ENCODE data around the gene GLMP. TPM values are rescaled to one million over a fixed set of nuclear protein-coding genes. Genes with fewer than 3 reads are reported as not detected.

The GLMP gene
- 55.3 and 55.4 TPM in 2 replicates for total RNA-seq

- no peak for TF ChIP-seq CTCF (IDR thresholded peaks at IDR 0.05; ENCODE audit: insufficient read depth, low read depth, low read length)
- peak; percentile 67 for DNase-seq (ENCODE audit: low read depth)
These were observed at the start of gene GLMP for GRCh38 chr1:156295391-156295947. GLMP (minus strand) TSS chr1:156295679; CDS start chr1:156295645, 34 bp downstream.

GRCh38 chr1:156344409-156344808 lies 48.9 kb upstream of the GLMP start:
- no peak overlapping the region for H3K4me3 ChIP-seq (ENCODE audit: low read depth, low read length)
- TF ChIP-seq CTCF (IDR thresholded peaks at IDR 0.05; ENCODE audit: insufficient read depth, low read depth, low read length): no peak
- no peak for DNase-seq (ENCODE audit: low read depth)

More at GRCh38 chr1:156295391-156295947, at the start of gene GLMP:
- peak within 1 kb of the TSS; percentile 97 for H3K4me3 ChIP-seq (ENCODE audit: low read depth, low read length)

GRCh38 chr1:156342166-156342955 lies 46.9 kb upstream of the GLMP start:
- no peak overlapping the region for H3K4me3 ChIP-seq (ENCODE audit: low read depth, low read length)
- no peak for DNase-seq (ENCODE audit: low read depth)
- no peak for TF ChIP-seq CTCF (IDR thresholded peaks at IDR 0.05; ENCODE audit: insufficient read depth, low read depth, low read length)

GRCh38 chr1:156338180-156338976 lies 42.9 kb upstream of the GLMP start, which contains the start of the genes CCT3 and TSACC:
CCT3 (minus strand) TSS chr1:156338292; CDS start chr1:156338184, 108 bp downstream.
TSACC (plus strand) TSS chr1:156338526; CDS start chr1:156339758, 1,232 bp downstream.
- peak; percentile 100 for DNase-seq (ENCODE audit: low read depth)
- H3K4me3 ChIP-seq (ENCODE audit: low read depth, low read length): peak within 1 kb of the TSS; percentile 90
- no peak for TF ChIP-seq CTCF (IDR thresholded peaks at IDR 0.05; ENCODE audit: insufficient read depth, low read depth, low read length)

- no peak for DNase-seq (ENCODE audit: low read depth)
- TF ChIP-seq CTCF (IDR thresholded peaks at IDR 0.05; ENCODE audit: insufficient read depth, low read depth, low read length): no peak
- H3K4me3 ChIP-seq (ENCODE audit: low read depth, low read length): peak overlapping the region; percentile 90
These were observed 42.4 kb upstream of the GLMP start for GRCh38 chr1:156337888-156338179.

- TF ChIP-seq CTCF (IDR thresholded peaks at IDR 0.05; ENCODE audit: insufficient read depth, low read depth, low read length): no peak
- DNase-seq (ENCODE audit: low read depth): peak; percentile 8
These were observed 41.8 kb upstream of the GLMP start for GRCh38 chr1:156337052-156337887.

More at GRCh38 chr1:156337052-156337887, 41.8 kb upstream of the GLMP start:
- peak overlapping the region; percentile 90 for H3K4me3 ChIP-seq (ENCODE audit: low read depth, low read length)

Measured in fibroblast of villous mesenchyme (primary cell).